HEK293 (cell line): Measurements from ENCODE around the gene LINC00632.

Source experiments
- CTCF ChIA-PET: fragments of 350-600 bp; formaldehyde crosslinking; extraction: SDS; loops from one replicate; lab custom pipeline; 2021; ENCODE audit warnings: antibody characterized with exemption; lab: Yijun Ruan, JAX
- POLR2A ChIA-PET: fragments of 300-600 bp; formaldehyde crosslinking; extraction: SDS; loops from one replicate; lab custom pipeline; 2020; ENCODE audit warnings: antibody characterized with exemption, inconsistent platforms; lab: Yijun Ruan, JAX
- H3K27ac ChIP-seq: fragments of 200-500 bp; sonication (Bioruptor generic); 2 replicates; pipeline ENCODE4 v1.5.1; 2014; ENCODE audit warnings: low read depth, low read length, control low read depth, inconsistent platforms; ENCODE audit errors: extremely low read depth
- H3K36me3 ChIP-seq, 2 experiments: fragments of 200-500 bp in 1 of 2; sonication (Bioruptor generic) in 1 of 2; 1 replicate in 1 of 2; 2 replicates in 1 of 2; pipeline ENCODE4 v1.5.1; 2014 to 2017; ENCODE audit warnings: inconsistent platforms in 2 of 2, low read length in 2 of 2; ENCODE audit not compliant: control insufficient read depth in 2 of 2, insufficient read depth in 1 of 2
- H3K4me1 ChIP-seq: fragments of 200-500 bp; sonication (Bioruptor generic); 2 replicates; pipeline ENCODE4 v1.5.1; 2014; ENCODE audit warnings: mild to moderate bottlenecking, low read length, inconsistent platforms; ENCODE audit not compliant: control insufficient read depth, insufficient read depth
- H3K4me3 ChIP-seq: 2 replicates; pipeline ENCODE4 v1.5.1; 2011; ENCODE audit warnings: low read depth, mild to moderate bottlenecking, control low read depth, low read length, moderate library complexity
- H3K9me3 ChIP-seq: fragments of 200-500 bp; sonication (Bioruptor generic); 2 replicates; pipeline ENCODE4 v1.5.1; 2014; ENCODE audit warnings: low read depth, low read length, inconsistent platforms; ENCODE audit not compliant: control insufficient read depth, insufficient read depth
- GLIS2 ChIP-seq: fragments of 450-650 bp; formaldehyde crosslinking; IDR thresholded peaks from 2 replicates; pipeline ENCODE4 v1.5.1; 2016; ENCODE audit warnings: missing biosample characterization, missing genetic modification characterization
- REPIN1 ChIP-seq: fragments of 450-650 bp; formaldehyde crosslinking; IDR thresholded peaks from 2 replicates; pipeline ENCODE4 v1.5.1; 2017; ENCODE audit warnings: missing biosample characterization, missing genetic modification characterization, low read depth
- YY1 ChIP-seq: fragments of 450-650 bp; formaldehyde crosslinking; IDR thresholded peaks from 2 replicates; pipeline ENCODE4 v1.5.1; 2018; ENCODE audit warnings: missing biosample characterization, missing genetic modification characterization
- ZFHX2 ChIP-seq: fragments of 450-650 bp; formaldehyde crosslinking; conservative IDR thresholded peaks from 2 replicates; pipeline ENCODE4 v1.5.1; 2016; ENCODE audit warnings: missing biosample characterization, missing genetic modification characterization
- ZNF121 ChIP-seq: fragments of 450-650 bp; formaldehyde crosslinking; IDR thresholded peaks from 2 replicates; pipeline ENCODE4 v1.5.1; 2016; ENCODE audit warnings: missing biosample characterization, missing genetic modification characterization
- ZNF19 ChIP-seq: fragments of 450-650 bp; formaldehyde crosslinking; IDR thresholded peaks from 2 replicates; pipeline ENCODE4; 2016; ENCODE audit warnings: missing biosample characterization, missing genetic modification characterization, low read depth
- ZNF223 ChIP-seq: fragments of 450-650 bp; formaldehyde crosslinking; IDR thresholded peaks from 2 replicates; pipeline ENCODE4 v1.5.1; 2016; ENCODE audit warnings: missing biosample characterization, missing genetic modification characterization
- ZNF248 ChIP-seq: fragments of 450-650 bp; formaldehyde crosslinking; IDR thresholded peaks from 2 replicates; pipeline ENCODE4 v1.5.1; 2017; ENCODE audit warnings: missing biosample characterization, missing genetic modification characterization
- ZNF350 ChIP-seq: fragments of 450-650 bp; formaldehyde crosslinking; IDR thresholded peaks from 2 replicates; pipeline ENCODE4 v1.5.0; 2017; ENCODE audit warnings: missing biosample characterization, mild to moderate bottlenecking, missing genetic modification characterization
- ZNF529 ChIP-seq: fragments of 450-650 bp; formaldehyde crosslinking; IDR thresholded peaks from 2 replicates; pipeline ENCODE4 v1.5.1; 2017; ENCODE audit warnings: missing genetic modification characterization, missing biosample characterization; ENCODE audit not compliant: insufficient replicate concordance
- ZNF530 ChIP-seq: fragments of 450-650 bp; formaldehyde crosslinking; IDR thresholded peaks from 2 replicates; pipeline ENCODE4 v1.5.1; 2016; ENCODE audit warnings: low read depth, missing biosample characterization, missing genetic modification characterization
- ZNF677 ChIP-seq: fragments of 450-650 bp; IDR thresholded peaks from 2 replicates; pipeline ENCODE4 v1.5.0; 2018; ENCODE audit warnings: missing biosample characterization, mild to moderate bottlenecking, missing genetic modification characterization, moderate library complexity
- ZNF792 ChIP-seq: fragments of 450-650 bp; formaldehyde crosslinking; IDR thresholded peaks from 2 replicates; pipeline ENCODE4 v1.5.1; 2016; ENCODE audit warnings: missing biosample characterization, missing genetic modification characterization
- TF ChIP-seq, protein P1 (sequence below): fragments of 450-650 bp; formaldehyde crosslinking; IDR thresholded peaks from 2 replicates; pipeline ENCODE4 v1.5.1; 2016; ENCODE audit warnings: missing biosample characterization, missing genetic modification characterization
- TF ChIP-seq, protein P2 (sequence below): fragments of 450-650 bp; formaldehyde crosslinking; IDR thresholded peaks from 2 replicates; pipeline ENCODE4 v1.5.1; 2016; ENCODE audit warnings: missing biosample characterization, missing genetic modification characterization
- TF ChIP-seq, protein P3 (sequence below): fragments of 450-650 bp; formaldehyde crosslinking; IDR thresholded peaks from 2 replicates; pipeline ENCODE4 v1.5.1; 2016; ENCODE audit warnings: missing biosample characterization, missing genetic modification characterization
- TF ChIP-seq, protein P4 (sequence below): fragments of 450-650 bp; formaldehyde crosslinking; IDR thresholded peaks from 2 replicates; pipeline ENCODE4 v1.5.1; 2016; ENCODE audit warnings: missing biosample characterization, missing genetic modification characterization
- TF ChIP-seq, protein P5 (sequence below): IDR thresholded peaks from 2 replicates; pipeline ENCODE4 v1.6.1; 2011; ENCODE audit warnings: mild to moderate bottlenecking, low read depth, low read length, borderline replicate concordance
- TF ChIP-seq, protein P6 (sequence below): fragments of 450-650 bp; formaldehyde crosslinking; conservative IDR thresholded peaks from 2 replicates; pipeline ENCODE4 v1.5.1; 2016; ENCODE audit warnings: low read depth, missing biosample characterization, missing genetic modification characterization
- TF ChIP-seq, protein P7 (sequence below): fragments of 450-650 bp; formaldehyde crosslinking; IDR thresholded peaks from 2 replicates; pipeline ENCODE4 v1.5.1; 2017; ENCODE audit warnings: missing biosample characterization, missing genetic modification characterization

The LINC00632 gene

DNA sequence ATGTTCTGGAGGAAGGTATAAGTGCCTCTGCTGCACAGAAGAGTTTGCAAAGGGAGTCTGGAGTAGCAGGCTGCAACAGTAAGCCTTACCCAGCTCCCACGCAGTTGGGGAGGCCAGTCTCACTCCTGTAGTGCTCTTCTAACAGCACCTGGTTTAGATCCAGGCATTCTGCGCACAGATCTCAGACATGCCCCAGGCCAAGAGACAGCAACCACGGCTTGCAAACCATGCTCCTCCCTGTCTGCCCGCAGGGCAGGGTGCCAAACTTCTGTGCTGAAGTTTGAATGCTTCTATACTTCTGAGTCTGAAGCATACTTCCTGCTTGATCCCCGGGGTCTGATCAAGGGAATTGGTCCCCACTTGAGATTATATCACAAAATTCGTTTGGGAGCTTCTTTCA, 106.3 kb downstream of the LINC00632 start:
- ChIA-PET CTCF (interaction anchor here (1.1 kb wide), 2 partner anchors 10 to 54 kb away, joined by 3 read pairs; no protein-coding TSS in a partner anchor), POLR2A (no interaction called here)
- no peak overlapping the region for H3K27ac ChIP-seq
- no peaks in the 10 kb centered on the region for H3K9me3 ChIP-seq
- TF ChIP-seq, protein P1, sequence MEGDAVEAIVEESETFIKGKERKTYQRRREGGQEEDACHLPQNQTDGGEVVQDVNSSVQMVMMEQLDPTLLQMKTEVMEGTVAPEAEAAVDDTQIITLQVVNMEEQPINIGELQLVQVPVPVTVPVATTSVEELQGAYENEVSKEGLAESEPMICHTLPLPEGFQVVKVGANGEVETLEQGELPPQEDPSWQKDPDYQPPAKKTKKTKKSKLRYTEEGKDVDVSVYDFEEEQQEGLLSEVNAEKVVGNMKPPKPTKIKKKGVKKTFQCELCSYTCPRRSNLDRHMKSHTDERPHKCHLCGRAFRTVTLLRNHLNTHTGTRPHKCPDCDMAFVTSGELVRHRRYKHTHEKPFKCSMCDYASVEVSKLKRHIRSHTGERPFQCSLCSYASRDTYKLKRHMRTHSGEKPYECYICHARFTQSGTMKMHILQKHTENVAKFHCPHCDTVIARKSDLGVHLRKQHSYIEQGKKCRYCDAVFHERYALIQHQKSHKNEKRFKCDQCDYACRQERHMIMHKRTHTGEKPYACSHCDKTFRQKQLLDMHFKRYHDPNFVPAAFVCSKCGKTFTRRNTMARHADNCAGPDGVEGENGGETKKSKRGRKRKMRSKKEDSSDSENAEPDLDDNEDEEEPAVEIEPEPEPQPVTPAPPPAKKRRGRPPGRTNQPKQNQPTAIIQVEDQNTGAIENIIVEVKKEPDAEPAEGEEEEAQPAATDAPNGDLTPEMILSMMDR (tag by site-specific recombination): no peak
- TF ChIP-seq ZNF529 (tag by site-specific recombination) (no peak), GLIS2 (no peak), ZNF121 (tag by site-specific recombination) (no peak), ZNF792 (no peak), ZNF223 (no peak), ZNF677 (tag by site-specific recombination) (no peak), YY1 (tag by site-specific recombination) (no peak), REPIN1 (tag by site-specific recombination) (no peak), ZNF248 (tag by site-specific recombination) (no peak), ZNF530 (no peak), ZNF350 (tag by site-specific recombination) (no peak), ZNF19 (tag by site-specific recombination) (no peak), ZFHX2 (tag by site-specific recombination) (no peak)
- TF ChIP-seq, protein P2, sequence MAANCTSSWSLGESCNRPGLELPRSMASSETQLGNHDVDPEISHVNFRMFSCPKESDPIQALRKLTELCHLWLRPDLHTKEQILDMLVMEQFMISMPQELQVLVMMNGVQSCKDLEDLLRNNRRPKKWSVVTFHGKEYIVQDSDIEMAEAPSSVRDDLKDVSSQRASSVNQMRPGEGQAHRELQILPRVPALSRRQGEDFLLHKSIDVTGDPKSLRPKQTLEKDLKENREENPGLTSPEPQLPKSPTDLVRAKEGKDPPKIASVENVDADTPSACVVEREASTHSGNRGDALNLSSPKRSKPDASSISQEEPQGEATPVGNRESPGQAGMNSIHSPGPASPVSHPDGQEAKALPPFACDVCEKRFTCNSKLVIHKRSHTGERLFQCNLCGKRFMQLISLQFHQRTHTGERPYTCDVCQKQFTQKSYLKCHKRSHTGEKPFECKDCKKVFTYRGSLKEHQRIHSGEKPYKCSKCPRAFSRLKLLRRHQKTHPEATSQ: no peak
- TF ChIP-seq, protein P3, sequence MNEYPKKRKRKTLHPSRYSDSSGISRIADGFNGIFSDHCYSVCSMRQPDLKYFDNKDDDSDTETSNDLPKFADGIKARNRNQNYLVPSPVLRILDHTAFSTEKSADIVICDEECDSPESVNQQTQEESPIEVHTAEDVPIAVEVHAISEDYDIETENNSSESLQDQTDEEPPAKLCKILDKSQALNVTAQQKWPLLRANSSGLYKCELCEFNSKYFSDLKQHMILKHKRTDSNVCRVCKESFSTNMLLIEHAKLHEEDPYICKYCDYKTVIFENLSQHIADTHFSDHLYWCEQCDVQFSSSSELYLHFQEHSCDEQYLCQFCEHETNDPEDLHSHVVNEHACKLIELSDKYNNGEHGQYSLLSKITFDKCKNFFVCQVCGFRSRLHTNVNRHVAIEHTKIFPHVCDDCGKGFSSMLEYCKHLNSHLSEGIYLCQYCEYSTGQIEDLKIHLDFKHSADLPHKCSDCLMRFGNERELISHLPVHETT (tag by site-specific recombination): no peak
- TF ChIP-seq, protein P4, sequence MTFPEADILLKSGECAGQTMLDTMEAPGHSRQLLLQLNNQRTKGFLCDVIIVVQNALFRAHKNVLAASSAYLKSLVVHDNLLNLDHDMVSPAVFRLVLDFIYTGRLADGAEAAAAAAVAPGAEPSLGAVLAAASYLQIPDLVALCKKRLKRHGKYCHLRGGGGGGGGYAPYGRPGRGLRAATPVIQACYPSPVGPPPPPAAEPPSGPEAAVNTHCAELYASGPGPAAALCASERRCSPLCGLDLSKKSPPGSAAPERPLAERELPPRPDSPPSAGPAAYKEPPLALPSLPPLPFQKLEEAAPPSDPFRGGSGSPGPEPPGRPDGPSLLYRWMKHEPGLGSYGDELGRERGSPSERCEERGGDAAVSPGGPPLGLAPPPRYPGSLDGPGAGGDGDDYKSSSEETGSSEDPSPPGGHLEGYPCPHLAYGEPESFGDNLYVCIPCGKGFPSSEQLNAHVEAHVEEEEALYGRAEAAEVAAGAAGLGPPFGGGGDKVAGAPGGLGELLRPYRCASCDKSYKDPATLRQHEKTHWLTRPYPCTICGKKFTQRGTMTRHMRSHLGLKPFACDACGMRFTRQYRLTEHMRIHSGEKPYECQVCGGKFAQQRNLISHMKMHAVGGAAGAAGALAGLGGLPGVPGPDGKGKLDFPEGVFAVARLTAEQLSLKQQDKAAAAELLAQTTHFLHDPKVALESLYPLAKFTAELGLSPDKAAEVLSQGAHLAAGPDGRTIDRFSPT: no peak
- TF ChIP-seq, protein P5, sequence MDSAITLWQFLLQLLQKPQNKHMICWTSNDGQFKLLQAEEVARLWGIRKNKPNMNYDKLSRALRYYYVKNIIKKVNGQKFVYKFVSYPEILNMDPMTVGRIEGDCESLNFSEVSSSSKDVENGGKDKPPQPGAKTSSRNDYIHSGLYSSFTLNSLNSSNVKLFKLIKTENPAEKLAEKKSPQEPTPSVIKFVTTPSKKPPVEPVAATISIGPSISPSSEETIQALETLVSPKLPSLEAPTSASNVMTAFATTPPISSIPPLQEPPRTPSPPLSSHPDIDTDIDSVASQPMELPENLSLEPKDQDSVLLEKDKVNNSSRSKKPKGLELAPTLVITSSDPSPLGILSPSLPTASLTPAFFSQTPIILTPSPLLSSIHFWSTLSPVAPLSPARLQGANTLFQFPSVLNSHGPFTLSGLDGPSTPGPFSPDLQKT: no peak
- TF ChIP-seq, protein P6, sequence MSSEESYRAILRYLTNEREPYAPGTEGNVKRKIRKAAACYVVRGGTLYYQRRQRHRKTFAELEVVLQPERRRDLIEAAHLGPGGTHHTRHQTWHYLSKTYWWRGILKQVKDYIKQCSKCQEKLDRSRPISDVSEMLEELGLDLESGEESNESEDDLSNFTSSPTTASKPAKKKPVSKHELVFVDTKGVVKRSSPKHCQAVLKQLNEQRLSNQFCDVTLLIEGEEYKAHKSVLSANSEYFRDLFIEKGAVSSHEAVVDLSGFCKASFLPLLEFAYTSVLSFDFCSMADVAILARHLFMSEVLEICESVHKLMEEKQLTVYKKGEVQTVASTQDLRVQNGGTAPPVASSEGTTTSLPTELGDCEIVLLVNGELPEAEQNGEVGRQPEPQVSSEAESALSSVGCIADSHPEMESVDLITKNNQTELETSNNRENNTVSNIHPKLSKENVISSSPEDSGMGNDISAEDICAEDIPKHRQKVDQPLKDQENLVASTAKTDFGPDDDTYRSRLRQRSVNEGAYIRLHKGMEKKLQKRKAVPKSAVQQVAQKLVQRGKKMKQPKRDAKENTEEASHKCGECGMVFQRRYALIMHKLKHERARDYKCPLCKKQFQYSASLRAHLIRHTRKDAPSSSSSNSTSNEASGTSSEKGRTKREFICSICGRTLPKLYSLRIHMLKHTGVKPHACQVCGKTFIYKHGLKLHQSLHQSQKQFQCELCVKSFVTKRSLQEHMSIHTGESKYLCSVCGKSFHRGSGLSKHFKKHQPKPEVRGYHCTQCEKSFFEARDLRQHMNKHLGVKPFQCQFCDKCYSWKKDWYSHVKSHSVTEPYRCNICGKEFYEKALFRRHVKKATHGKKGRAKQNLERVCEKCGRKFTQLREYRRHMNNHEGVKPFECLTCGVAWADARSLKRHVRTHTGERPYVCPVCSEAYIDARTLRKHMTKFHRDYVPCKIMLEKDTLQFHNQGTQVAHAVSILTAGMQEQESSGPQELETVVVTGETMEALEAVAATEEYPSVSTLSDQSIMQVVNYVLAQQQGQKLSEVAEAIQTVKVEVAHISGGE (tag by site-specific recombination): no peak
- TF ChIP-seq, protein P7, sequence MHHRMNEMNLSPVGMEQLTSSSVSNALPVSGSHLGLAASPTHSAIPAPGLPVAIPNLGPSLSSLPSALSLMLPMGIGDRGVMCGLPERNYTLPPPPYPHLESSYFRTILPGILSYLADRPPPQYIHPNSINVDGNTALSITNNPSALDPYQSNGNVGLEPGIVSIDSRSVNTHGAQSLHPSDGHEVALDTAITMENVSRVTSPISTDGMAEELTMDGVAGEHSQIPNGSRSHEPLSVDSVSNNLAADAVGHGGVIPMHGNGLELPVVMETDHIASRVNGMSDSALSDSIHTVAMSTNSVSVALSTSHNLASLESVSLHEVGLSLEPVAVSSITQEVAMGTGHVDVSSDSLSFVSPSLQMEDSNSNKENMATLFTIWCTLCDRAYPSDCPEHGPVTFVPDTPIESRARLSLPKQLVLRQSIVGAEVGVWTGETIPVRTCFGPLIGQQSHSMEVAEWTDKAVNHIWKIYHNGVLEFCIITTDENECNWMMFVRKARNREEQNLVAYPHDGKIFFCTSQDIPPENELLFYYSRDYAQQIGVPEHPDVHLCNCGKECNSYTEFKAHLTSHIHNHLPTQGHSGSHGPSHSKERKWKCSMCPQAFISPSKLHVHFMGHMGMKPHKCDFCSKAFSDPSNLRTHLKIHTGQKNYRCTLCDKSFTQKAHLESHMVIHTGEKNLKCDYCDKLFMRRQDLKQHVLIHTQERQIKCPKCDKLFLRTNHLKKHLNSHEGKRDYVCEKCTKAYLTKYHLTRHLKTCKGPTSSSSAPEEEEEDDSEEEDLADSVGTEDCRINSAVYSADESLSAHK (tag by site-specific recombination): no peak
- no peaks in the 10 kb centered on the region for H3K36me3 ChIP-seq
- H3K4me3 ChIP-seq: no peak overlapping the region
- no peaks in the 10 kb centered on the region for H3K4me1 ChIP-seq
